ENCODE measurements around the gene RARRES2. TPM values are rescaled to one million over a fixed set of nuclear protein-coding genes. Genes with fewer than 3 reads are reported as not detected.

The RARRES2 gene
- total and polyA plus RNA-seq, 8 donors: 133 to 233 (median 172) TPM

DNA sequence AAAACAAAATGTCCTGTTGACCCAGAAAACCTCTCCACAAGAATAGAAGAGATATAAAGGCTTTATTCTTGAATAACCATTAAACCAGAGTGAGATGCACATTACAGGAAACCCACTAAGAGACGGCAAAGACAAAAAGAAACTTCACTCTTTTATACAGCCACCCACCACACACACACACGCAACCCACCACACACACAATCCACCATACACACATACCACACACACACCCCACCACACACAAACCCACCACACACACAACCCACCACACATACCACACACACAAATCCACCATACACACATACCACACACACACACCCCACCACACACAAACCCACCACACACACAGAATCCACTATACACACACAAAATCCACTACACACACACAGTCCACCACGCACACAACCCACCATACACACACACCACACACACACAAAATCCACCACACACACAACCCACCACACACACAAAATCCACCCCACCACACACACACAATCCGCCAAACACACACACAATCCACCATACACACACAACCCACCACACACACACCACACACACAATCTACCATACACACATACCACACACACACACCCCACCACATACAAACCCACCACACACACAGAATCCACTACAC, 17.7 kb upstream of the RARRES2 start:
- peaks cover 0 to 7% of the 10 kb centered on the region in 2 donors for H3K4me1 ChIP-seq
- H3K4me3 ChIP-seq: no peak overlapping the region
- H3K27ac ChIP-seq: no peak overlapping the region
- H3K9me3 ChIP-seq: no peaks in the 10 kb centered on the region
- intact Hi-C loops (cut with DNase I): loop anchor here in 1 of 2 donors (10.0 kb wide), 1 partner anchor 66 kb away; no protein-coding TSS in a partner anchor
- ATAC-seq: no peak
- DNase-seq: no peak
- H3K27me3 ChIP-seq: no peaks in the 10 kb centered on the region
- H3K36me3 ChIP-seq: no peaks in the 10 kb centered on the region
- TF ChIP-seq, protein P1, sequence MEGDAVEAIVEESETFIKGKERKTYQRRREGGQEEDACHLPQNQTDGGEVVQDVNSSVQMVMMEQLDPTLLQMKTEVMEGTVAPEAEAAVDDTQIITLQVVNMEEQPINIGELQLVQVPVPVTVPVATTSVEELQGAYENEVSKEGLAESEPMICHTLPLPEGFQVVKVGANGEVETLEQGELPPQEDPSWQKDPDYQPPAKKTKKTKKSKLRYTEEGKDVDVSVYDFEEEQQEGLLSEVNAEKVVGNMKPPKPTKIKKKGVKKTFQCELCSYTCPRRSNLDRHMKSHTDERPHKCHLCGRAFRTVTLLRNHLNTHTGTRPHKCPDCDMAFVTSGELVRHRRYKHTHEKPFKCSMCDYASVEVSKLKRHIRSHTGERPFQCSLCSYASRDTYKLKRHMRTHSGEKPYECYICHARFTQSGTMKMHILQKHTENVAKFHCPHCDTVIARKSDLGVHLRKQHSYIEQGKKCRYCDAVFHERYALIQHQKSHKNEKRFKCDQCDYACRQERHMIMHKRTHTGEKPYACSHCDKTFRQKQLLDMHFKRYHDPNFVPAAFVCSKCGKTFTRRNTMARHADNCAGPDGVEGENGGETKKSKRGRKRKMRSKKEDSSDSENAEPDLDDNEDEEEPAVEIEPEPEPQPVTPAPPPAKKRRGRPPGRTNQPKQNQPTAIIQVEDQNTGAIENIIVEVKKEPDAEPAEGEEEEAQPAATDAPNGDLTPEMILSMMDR (IDR thresholded peaks at IDR 0.05): no peak

DNA sequence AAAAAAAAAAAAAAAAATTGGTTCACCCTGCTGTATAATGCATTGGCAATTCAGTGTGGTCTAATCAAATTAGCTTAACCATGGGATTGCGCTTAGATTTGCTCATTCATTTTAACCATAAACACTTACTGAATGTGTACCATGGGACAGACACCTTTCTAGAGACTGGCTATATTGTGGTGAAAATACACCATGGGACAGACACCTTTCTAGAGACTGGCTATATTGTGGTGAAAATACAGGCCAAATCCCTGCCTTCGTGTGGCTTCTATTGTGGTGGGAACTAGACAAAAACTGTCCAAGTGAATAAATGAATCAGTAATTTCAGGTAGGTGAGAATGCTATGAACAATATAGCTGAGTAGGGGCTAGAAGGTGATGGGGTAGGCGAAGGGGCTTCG, 17.0 kb upstream of the RARRES2 start:
- H3K4me1 ChIP-seq: peaks cover 0 to under 1% of the 10 kb centered on the region in 2 donors
- H3K36me3 ChIP-seq: no peaks in the 10 kb centered on the region
- no peak overlapping the region for H3K27ac ChIP-seq
- ATAC-seq (no peak), DNase-seq (no peak)
- H3K27me3 ChIP-seq: no peaks in the 10 kb centered on the region
- no peaks in the 10 kb centered on the region for H3K9me3 ChIP-seq
- TF ChIP-seq, protein P1 (IDR thresholded peaks at IDR 0.05): no peak
- intact Hi-C loops (cut with DNase I): loop anchor here in 1 of 2 donors (10.0 kb wide), 1 partner anchor 66 kb away; no protein-coding TSS in a partner anchor
- H3K4me3 ChIP-seq: no peak overlapping the region

DNA sequence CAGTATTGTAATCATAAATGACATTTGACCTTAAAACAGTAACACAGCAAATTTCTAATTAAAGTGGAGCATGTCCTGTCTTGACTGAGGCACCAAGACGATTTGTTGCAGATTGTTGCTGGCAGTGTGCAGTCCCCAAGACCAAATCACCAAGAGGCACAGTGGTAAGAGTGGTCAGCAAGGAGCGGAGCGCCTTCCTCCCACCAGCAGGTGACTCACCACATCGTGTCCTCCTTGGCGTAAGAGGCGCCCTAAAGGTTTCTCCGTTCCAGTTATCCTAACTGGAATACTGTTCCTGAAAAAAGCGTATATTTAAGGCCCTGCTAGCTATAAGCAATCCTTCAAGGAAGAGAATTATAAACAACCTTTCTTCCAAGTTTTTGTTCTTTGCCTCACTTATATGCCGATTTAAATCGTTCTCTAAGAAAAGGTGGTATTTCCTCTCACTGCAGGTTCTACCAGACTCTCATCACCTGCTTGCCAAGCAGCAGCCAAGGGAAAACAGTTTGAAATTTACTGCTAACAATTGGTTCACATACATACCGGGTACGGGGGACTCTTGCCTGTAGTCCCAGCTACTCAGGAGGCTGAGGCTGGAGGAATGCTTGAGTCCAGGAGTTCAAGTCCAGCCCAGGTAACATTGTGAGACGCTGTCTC, 16.5 kb upstream of the RARRES2 start:
- H3K9me3 ChIP-seq: no peaks in the 10 kb centered on the region
- no peak overlapping the region for H3K27ac ChIP-seq
- DNase-seq (no peak), ATAC-seq (no peak)
- intact Hi-C loops (cut with DNase I): loop anchor here in 1 of 2 donors (10.0 kb wide), 1 partner anchor 67 kb away; no protein-coding TSS in a partner anchor
- no peak overlapping the region for H3K4me3 ChIP-seq
- no peaks in the 10 kb centered on the region for H3K27me3 ChIP-seq
- TF ChIP-seq, protein P1 (IDR thresholded peaks at IDR 0.05): no peak
- no peaks in the 10 kb centered on the region for H3K4me1 ChIP-seq
- H3K36me3 ChIP-seq: no peaks in the 10 kb centered on the region

DNA sequence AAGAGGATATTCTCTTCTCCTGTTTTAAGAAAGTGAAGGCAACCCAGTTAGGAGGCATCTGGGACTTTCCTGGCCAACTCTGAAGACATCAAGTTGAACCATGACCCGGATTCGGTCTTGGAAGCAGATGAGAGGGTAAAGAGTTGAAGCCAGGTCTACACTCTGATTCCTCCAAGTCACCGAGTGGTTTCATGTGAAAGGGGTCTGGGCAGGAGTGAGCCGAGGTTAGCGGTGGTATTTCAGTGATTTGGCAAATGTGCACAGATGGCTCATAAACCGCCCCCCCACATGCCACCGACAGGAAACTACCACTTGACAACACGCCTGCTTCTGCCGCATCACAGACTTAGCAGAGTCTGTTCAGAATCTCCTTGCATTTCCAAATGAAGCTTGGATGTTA, 15.8 kb upstream of the RARRES2 start:
- ATAC-seq: no peak
- H3K4me1 ChIP-seq: no peaks in the 10 kb centered on the region
- no peak for DNase-seq
- no peak overlapping the region for H3K4me3 ChIP-seq
- no peak overlapping the region for H3K27ac ChIP-seq
- no peaks in the 10 kb centered on the region for H3K27me3 ChIP-seq
- TF ChIP-seq, protein P1 (IDR thresholded peaks at IDR 0.05): no peak
- no peaks in the 10 kb centered on the region for H3K9me3 ChIP-seq
- intact Hi-C loops (cut with DNase I): loop anchor here in 1 of 2 donors (10.0 kb wide), 1 partner anchor 68 kb away; no protein-coding TSS in a partner anchor
- H3K36me3 ChIP-seq: no peaks in the 10 kb centered on the region

DNA sequence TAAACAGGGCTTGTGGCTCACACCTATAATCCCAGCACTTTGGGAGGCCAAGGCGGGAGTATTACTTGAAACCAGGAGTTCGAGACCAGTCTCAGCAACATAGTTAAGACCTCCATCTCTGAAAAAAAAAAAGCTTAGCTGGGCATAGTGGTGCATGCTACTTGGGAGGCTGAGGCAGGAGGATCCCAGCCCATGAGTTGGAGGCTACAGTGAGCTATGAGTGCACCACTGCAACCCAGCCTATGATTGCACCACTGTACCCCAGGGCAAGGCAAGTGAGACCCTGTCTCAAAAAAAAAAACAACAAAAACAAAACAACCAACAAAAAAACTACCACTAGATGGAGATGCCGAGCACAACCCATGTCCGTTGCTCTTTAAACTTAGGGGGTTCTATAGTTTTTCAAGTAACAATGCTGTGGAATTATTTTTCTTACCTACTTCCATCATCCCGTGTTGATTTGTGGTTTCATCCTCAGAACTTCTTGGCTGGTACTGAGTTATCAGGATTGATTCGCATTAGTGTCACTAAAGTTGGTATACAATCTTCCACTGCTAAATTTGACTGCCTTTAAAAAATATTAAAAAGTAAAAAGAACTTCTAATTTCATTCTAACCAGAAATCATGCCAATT, 15.0 kb upstream of the RARRES2 start:
- no peaks in the 10 kb centered on the region for H3K27me3 ChIP-seq
- no peaks in the 10 kb centered on the region for H3K9me3 ChIP-seq
- ATAC-seq: peak; percentile 33
- no peak overlapping the region for H3K4me3 ChIP-seq
- H3K27ac ChIP-seq: no peak overlapping the region
- H3K4me1 ChIP-seq: no peaks in the 10 kb centered on the region
- intact Hi-C loops (cut with DNase I): loop anchor here in 1 of 2 donors (10.0 kb wide), 1 partner anchor 68 kb away; no protein-coding TSS in a partner anchor
- no peak for DNase-seq
- TF ChIP-seq, protein P1 (IDR thresholded peaks at IDR 0.05): peak; percentile 37 to 49
- H3K36me3 ChIP-seq: no peaks in the 10 kb centered on the region
